GM21528 (cell line): ENCODE results near the gene CDH4.

ENCODE experiments used
- ATAC-seq: cut with Tn5 transposase; IDR thresholded peaks from one replicate; pipeline ENCODE4 v1.9.1; 2021; ENCODE audit warnings: mild to moderate bottlenecking, moderate library complexity; ENCODE audit not compliant: unreplicated experiment, low FRiP score

CDH4 gene

DNA sequence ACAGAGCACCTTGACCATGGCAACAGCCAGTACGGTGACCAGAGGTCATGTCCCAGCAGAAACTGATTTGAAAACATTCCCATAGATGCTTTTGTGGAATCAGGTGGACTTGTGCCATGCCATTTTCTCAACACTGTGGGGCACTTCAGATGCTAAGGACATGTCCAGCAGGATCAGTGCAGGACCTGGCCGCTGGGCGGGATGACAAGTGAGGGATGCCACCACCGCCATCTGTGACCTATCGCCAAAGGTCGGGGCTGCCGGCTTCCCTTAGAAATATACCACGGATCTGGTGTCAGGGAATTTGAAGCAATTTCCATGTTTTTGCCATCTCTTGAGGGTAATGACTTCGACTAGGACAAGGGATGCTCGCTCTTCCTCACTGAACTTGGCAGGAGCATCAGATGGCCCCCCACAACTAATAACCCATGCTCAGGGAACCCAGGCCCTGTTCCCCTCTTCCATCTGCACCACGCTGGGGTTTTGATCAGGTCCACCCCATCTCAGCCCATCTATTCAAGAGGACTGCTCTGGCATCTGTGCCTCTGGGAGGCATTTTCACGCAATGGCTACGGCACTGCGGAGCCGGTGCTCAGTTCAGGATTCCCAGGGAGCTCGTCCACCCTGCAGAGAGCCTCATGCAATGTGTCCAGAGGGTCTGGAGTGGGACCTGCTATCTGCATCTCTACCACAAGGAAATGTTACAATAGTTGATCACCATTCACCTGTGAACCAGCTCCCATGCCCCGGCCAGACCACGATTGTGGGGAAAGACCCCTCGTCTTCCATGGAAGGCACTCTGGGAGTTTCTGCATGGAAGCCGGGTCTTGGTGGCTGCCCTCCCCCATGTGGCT is 511.1 kb downstream of the CDH4 start:
- no peak for ATAC-seq

DNA sequence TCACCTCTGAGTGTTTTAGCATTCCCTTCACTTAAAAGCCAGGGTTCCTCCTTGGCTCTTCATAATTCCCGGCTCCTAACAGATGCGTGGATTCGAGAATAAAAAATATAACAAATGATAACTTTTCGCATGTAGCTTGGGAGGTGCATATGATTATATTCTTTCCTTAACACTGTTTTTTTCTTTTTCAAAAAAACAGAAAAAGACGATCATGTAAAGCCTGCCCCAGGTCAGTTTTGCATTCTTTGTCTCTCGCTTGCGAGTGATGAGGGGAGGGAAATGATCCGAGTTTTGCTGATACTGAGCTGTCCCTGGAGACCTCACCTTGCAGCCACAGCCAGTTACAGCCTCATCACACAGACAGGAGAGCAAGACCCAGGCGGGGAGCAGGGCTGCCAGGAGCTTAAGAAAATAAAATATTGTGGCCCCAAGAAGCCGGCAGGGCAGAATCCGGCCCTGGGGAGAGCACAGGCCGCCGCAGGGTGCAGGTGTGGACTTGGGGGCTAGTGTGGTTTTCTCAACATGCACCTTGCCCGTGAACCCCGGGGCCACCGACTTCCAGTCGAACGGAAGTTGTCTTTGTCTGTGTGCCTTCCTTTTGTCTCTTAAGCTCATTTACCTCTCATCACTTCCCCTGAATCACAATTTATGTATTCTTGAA is 511.8 kb downstream of the CDH4 start:
- ATAC-seq = no peak

DNA sequence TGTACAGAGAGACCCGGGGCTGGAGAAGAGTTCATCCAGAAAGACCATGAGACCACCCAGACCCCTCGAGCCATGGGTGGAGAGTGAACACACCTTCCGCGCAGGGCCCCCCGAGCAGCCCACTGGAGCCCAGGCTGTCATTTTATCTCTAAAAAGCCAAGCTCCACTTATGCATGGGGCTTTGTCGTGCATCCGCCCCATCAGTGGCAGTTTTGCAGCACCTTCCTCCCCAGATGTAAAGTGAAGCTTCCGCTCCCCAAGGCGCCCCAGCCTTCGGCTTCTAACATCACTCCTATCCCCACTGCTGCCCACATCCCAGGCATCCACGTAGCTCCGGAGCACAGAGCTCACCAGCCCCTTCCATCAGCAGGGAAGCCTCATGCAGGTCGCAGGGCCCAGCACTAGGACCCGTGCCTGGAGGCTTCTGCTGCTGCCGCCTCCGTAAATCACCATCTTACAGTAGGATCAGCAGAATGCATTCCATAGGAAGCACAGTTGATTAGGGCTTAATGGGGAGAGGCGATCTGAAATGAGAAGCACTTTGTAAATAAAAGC is 512.5 kb downstream of the CDH4 start:
- no peak for ATAC-seq

DNA sequence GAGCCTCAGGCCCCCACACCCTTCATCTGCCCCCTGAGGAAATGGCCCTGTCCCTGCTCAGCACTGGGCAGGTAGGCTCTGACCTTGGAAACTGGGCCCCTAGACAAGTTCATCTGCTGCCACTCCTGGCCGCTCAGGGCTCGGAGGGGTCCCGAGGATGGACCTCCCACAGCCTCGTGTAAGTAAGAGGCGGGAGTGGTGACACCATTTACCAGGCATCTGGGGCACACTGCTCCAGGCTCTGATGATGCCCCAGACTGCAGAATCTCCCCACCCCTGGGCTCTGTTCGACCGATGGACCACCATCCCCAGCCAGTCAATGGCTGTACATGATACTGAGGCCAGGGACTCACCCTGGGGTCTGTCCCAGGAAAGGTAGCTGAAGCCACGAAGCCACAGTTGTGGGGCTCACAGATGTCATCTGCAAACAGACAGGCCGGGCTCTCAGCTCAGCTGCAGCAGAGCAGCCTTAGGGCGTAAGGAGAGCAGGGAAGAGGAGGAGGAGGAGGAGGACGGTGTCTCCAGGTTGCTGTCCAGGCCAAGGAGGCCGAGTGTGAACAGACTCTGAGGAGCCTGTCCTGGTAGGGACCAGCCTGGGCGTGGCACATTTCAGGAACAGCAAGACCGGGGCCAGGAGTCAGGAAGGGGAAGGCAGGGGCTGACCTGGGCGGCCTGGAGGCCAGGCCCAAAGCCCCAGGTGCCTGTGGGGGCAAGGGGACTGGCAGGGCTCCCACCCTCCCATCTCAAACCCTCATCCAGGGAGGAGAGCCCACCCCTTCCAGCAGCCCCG is 513.2 kb downstream of the CDH4 start:
- no peak for ATAC-seq

DNA sequence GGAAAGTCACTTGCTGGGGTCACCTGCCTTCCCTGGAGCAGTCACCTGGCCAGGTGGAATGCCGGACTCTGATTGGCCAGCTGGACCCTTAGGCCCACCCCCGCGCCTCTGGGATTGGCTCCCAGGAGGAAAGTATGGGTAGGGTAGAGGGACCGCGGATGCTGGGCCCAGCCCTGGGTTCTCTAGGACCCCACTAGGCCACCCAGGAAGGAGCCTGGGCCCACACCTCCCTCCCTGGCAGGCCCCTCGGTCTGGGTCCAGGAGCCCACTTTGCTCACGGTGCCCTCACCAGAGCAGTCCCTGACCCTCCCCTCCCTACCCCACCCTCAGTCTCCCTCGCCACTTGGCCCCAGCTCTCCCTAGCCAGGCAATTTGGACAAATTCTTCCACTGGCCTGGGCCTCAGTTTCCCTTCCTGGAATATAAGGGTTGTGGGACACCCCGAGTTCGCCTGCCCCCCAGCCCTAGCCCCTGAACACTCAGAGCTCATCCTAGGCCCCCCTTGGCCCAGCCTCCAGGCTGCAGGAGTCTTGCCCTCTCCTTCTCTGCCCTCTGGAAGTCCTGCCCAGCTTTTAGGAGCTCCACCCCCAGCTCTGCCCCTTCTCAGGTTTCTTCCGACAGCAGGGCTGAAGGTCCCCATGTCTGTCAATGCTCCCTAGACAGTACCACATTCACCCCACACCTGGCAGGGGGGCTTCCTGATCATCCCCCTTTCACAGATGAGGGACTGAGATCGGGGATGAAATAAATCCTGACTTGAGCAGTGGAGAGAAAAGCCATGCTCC is 514.0 kb downstream of the CDH4 start:
- no peak for ATAC-seq

DNA sequence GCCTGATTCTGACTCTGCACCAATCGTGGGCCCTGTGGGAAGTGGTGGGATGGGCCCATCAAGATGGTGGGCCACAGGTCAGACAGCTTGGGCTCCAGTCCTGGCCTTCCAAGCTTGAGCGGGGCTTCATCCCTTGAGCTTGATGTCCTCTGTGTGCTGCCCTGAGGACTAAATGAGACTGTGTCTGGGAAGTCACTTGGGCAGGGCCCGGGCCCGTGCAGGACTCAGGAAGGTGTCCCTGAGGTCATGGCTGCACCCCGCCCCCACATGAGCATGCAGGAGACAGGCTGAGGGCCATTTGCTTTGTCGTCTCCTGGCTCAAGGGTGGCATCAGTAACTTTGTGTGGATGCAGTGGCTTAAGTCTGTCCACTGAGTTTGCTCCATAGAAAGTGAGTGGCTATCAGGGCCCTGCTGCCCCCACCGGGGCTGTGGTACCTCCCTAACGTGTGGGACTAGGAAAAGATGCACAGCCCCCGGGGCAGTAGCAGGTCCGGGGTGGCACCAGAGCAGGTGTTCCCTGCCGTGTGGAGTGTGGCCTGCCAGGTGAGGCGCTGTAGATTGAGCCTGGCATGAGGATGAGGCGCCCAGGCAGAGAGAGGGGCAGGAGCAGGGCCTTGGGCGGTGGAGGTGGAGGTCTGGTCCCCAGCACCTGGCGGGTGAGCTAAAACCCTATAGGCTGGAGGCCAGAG is 515.0 kb downstream of the CDH4 start:
- no peak for ATAC-seq

DNA sequence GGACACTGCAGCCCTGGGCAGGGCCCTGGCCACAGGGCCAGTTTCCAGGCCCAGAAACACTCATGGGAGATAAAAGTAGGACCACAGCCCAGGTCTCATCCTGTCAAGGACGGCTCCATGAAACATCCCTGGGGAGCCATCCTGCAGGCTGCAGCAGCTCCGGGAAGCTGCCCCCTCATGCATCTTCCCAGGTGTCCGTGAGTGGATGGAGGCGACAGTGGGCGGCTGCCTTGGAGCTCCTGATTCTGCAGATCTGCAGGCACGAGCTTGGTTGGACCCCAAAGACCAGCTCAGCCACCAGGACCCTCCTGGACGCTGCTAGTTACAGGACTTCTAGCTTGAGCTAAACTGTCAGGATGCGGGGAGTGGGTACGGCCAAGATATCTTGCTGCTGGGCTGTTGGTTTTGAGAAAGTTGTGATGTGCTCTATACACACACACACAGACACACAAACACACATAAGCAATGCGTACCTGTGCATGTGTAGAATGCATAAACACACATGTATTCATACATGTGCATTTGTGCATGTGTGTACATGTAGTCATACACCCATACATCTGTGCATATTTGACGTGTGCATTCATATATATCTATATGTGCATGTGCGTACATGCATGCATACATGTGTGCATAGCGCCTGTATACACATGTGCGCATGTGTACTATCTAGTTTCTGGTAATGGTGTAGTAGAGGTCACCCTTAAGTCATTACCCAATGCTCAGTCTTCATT is 515.9 kb downstream of the CDH4 start:
- no peak for ATAC-seq

DNA sequence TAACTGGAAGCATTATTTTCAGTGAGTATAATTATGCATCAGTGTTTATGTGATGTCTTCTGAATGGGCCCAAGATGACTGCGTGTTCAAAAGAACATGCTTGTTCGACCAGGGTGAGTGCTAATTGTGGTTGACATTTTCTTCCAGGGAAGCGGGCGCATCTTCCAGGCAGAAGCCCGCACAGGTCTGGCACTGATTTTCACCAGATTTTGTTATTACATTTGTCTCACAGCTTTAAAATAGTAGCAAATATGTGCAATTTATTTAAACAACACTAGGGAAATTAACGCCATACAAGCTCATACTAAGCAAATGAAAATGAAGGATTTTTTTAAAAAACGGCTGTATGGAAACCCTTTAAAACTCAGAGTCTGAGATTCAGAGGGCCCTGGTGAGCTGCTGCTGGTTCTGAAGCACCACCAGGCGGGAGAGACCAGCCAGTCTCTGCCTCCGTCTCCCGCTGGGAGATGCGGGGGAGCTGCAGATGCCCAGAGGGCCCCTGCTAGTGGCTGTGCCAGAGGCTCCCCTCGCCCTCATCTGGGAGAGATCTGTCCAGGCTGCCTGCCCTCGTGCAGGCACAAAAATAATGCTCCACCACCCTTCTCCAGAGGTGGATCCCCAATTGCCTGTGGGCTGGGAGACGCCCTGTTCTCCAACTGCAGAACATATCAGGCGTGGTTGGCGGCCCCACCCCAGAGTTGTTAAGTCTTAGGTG is 516.7 kb downstream of the CDH4 start:
- no peak for ATAC-seq

DNA sequence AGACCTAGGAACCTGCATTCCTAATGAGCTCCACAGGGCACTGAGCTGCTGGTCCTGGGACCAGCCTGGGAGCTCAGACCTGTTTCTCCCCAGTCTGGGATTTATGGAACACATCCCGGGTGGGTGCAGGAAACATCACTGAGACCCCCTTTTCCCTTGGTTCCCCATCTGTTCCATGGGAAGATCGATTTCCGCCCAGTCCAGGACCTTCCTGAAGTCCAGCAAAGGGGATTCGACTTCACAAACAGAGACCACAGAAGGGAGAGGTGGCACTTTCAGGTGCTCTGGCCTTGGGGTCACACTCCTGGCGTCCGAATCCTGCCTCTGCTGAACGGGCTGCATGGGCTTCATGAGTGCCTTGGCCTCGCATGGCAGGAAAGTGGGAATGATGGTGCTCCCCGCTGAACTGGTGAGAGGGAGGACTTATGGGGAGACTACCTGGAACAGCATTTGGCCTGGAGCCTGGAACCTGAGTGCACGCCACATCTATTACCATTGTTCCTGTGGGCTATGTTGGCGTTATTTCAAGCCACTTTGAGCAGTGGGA is 517.3 kb downstream of the CDH4 start:
- ATAC-seq = no peak

DNA sequence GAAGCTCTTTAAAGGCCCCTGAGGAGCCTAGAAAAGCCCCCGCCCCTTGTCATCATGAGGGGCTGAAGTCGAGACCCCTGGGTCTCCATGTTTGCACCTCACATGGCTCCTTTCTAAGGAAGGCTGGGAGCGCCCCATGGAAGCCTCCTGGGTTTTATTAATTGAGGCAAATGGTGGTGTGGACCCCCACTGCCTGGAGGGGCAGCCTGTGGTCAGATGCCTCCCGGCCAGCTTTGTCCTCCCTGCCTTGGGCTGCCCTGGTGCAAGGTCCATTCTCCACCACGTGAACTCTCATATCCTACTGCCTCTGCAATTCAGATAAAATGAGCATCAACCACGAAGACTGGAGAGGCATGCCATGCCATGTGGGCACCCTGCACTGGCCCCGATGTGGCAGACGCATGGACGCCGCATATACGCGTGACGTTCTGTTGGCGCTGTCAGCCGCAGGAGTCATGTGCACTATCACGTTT is 518.1 kb downstream of the CDH4 start:
- ATAC-seq = no peak

DNA sequence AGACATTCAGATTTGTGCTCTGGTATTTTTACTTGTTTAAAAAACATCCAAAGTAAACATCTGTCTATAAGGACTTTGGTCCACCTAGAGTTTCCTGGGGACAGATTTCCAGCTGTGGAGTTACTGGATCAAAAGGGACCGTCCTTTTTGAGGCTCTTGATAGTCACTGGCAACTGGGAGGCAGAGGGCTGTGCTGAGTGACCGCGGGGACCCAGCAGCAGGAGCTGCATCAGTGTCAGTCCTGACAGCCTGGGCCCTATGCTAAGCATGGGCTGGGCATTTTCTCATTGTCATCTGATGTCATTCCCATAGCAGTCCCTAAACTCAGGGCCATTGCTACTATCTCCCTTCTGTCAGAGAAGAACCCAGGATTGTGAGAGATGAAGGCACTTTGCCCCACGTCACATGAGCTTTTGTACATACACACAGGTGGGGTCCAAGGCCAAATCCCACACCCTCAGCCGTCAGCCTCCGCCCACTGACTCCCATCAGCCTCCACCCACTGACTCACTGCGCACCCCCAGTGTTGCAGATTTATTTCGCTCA is 519.8 kb downstream of the CDH4 start:
- no peak for ATAC-seq

DNA sequence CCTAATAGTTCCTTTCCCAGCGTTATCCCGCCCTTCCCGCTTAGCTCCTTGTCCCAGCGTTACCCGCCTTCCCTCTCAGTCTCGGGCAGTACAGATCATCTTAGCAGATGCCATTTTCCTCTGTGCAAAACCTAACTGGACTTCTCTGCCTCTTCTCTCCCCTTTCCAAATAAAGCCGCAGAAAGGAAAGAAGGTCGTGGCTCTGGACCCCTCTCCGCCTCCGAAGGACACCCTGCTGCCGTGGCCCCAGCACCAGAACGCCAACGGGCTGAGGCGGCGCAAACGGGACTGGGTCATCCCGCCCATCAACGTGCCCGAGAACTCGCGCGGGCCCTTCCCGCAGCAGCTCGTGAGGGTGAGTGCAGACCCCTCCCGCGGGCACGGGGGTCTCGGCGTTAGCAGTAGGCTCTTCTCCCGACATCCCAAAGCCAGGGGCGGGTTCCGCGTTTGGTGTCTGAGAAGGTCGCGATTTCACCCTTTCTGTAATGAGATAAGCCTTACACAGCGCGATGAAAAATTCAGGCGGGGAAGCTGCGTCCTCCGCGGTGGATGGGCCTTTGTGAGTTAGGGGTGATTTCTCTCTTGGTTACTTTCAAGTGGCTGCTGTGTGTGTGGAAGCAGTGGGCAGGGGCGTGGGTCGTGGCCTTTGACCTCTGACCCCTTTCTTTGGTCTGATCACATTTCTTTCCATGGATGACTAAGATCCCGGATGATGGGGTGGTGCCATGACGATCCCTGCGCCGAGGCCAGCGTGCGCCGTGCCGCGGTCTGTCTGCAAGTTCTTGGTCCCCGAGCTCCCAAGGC is 521.0 kb downstream of the CDH4 start:
- no peak for ATAC-seq

DNA sequence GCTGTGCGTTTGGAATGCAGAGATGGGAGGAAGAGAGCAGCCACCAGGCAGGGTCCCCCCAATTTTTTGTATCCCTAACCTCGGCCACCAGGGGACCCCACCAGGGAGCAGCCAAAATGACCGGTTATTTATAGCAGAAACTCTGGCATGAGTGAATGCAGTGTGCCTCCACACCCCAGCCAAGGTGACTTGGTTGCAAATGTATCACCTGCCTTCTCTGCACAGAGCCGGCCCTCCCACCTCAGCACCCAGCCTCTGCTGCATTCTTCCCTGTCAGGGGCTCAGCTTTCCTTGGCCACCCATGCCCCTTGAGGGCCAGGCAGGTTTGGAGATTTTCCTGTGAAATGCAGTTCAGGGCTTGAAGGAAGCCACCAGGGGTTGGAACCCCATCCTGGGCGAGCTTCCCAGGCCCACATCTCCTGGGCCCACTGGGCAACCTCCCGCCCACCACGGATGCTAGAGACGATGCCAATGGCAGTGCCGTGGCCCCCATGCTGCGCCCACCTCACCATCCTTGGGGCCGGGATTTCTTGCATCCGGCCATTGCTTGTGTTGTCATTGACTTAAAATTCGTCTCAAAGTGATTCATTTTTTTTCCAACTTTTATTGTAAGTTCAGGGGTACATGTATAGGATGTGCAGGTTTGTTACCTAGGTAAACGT is 522.0 kb downstream of the CDH4 start:
- ATAC-seq = no peak

DNA sequence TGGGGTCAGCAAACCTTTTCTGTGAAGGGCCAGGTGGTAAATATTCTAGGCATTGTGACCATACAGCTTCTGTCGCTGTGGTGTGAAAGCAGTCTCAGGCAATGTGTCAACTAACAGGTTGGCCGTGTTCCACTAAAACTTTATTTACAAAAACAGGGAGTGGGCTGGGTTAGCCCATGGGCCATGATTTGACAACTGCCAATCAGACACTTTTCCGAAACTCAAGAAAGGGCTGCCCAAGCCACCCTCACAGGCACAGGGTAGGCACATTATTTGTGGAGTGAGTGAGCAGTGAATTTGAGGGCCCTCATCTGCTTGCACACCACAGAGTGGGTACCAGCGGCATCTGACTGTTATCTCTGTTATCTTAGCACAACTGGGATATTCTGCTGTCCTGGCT is 523.4 kb downstream of the CDH4 start:
- ATAC-seq = no peak

DNA sequence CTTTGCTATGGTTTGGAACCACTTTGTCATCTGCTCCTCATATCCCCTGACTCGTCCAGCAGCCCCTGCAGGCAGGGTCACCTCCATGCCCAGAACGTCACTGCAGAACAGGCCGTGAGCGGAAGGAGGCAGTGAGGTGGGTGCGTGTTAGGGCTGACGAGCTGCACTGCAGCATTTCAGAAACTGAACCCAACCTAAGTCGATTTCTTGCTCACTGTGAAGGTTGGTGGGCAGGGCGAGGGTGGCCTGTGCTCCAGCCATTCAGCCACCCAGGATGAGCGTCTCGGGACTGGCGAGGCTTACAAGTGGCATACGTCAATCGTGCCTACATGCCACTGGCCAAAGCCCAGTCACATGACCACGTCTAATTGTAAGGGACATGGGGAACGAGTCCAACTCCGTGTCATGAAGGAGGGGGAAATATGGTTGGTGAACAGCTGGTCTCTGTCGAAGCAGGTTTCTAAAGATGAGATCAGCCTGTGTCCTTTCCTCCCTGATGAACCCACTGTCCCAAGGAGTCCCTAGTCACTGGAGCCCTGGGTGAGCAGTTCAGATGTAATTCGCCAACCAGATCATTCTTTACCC is 524.5 kb downstream of the CDH4 start:
- no peak for ATAC-seq
